LHCN-M2 (cell line): Measurements from ENCODE around the gene DYDC1. TPM values are rescaled to one million over a fixed set of nuclear protein-coding genes. Genes with fewer than 3 reads are reported as not detected.

ENCODE experiments used
- total RNA-seq: library from RNA; depleted of rRNA; stranded (reverse); fragments of >200 nt; gene quantifications from 2 replicates; pipeline ENCODE4 v1.2.3, GENCODE V29; 2014; rRNA removed

The DYDC1 gene
- total RNA-seq, 1 experiment from 2014 or later, result not detected

Other genes with a start within 250 kb of the DYDC1 start
- gene PLAC9, start 224.0 kb downstream of the DYDC1 start, total RNA-seq, result not detected in 2 replicates
- gene ANXA11, start 151.2 kb downstream of the DYDC1 start, total RNA-seq, result 55.9 and 84.7 TPM in 2 replicates
- not detected in 2 replicates for gene MAT1A, start 67.1 kb downstream of the DYDC1 start, total RNA-seq
- gene DYDC2, start within 50 bp of the DYDC1 start, total RNA-seq, result not detected in 2 replicates
- gene PRXL2A, start 51.8 kb upstream of the DYDC1 start, total RNA-seq, result not detected in 2 replicates
- gene TSPAN14, start 97.6 kb upstream of the DYDC1 start, total RNA-seq, result 17.4 and 18.6 TPM in 2 replicates
- gene SH2D4B, start 181.1 kb upstream of the DYDC1 start, total RNA-seq, result not detected in 2 replicates